ENCODE results near the gene RCOR1.
A peak's percentile ranks its signal among the peaks of the same experiment; 100 is the strongest.

The RCOR1 gene

GRCh38 chr14:102684298-102684663 lies 91.8 kb downstream of the RCOR1 start:
- DNase-seq: no peak

GRCh38 chr14:102686196-102686801 lies 93.8 kb downstream of the RCOR1 start:
- no peak for DNase-seq

- no peak for DNase-seq
These were observed 95.8 kb downstream of the RCOR1 start for GRCh38 chr14:102688290-102688689.

- no peak for DNase-seq
These were observed 98.2 kb downstream of the RCOR1 start for GRCh38 chr14:102690509-102691286.

- no peak for DNase-seq
These were observed 99.3 kb downstream of the RCOR1 start for GRCh38 chr14:102691763-102692162.

GRCh38 chr14:102692334-102692733 lies 99.9 kb downstream of the RCOR1 start:
- DNase-seq: no peak

GRCh38 chr14:102693006-102693755 lies 100.7 kb downstream of the RCOR1 start:
- peak; percentile 29 for DNase-seq

GRCh38 chr14:102694530-102695166 lies 102.2 kb downstream of the RCOR1 start:
- peak; percentile 87 for DNase-seq

- DNase-seq: no peak
These were observed 102.7 kb downstream of the RCOR1 start for GRCh38 chr14:102695167-102695555.

GRCh38 chr14:102696332-102696731 lies 103.9 kb downstream of the RCOR1 start:
- DNase-seq: no peak

- no peak for DNase-seq
These were observed 104.5 kb downstream of the RCOR1 start for GRCh38 chr14:102696856-102697495.

GRCh38 chr14:102697501-102697900 lies 105.1 kb downstream of the RCOR1 start:
- no peak for DNase-seq

- DNase-seq: no peak
These were observed 107.1 kb downstream of the RCOR1 start for GRCh38 chr14:102699416-102700110.

GRCh38 chr14:102708494-102708893 lies 116.0 kb downstream of the RCOR1 start:
- DNase-seq: no peak

- DNase-seq: no peak
These were observed 118.8 kb downstream of the RCOR1 start for GRCh38 chr14:102711207-102711606.

GRCh38 chr14:102711946-102712345 lies 119.5 kb downstream of the RCOR1 start:
- no peak for DNase-seq

- DNase-seq: no peak
These were observed 124.8 kb downstream of the RCOR1 start for GRCh38 chr14:102717276-102717675.

GRCh38 chr14:102722646-102723045 lies 130.2 kb downstream of the RCOR1 start:
- no peak for DNase-seq

- no peak for DNase-seq
These were observed 131.2 kb downstream of the RCOR1 start for GRCh38 chr14:102723650-102724049.

- no peak for DNase-seq
These were observed 133.9 kb downstream of the RCOR1 start for GRCh38 chr14:102726191-102726949.

- DNase-seq: no peak
These were observed 135.1 kb downstream of the RCOR1 start for GRCh38 chr14:102727336-102728095.
